ENCODE measurements around the gene ZMYND8.
A peak's percentile ranks its signal among the peaks of the same experiment; 100 is the strongest.
"Not testable (repeated sequence)": the region's sequence is repeated elsewhere in the genome, so short reads cannot be mapped to it uniquely, and the experiment has no call there.

Gene ZMYND8

DNA sequence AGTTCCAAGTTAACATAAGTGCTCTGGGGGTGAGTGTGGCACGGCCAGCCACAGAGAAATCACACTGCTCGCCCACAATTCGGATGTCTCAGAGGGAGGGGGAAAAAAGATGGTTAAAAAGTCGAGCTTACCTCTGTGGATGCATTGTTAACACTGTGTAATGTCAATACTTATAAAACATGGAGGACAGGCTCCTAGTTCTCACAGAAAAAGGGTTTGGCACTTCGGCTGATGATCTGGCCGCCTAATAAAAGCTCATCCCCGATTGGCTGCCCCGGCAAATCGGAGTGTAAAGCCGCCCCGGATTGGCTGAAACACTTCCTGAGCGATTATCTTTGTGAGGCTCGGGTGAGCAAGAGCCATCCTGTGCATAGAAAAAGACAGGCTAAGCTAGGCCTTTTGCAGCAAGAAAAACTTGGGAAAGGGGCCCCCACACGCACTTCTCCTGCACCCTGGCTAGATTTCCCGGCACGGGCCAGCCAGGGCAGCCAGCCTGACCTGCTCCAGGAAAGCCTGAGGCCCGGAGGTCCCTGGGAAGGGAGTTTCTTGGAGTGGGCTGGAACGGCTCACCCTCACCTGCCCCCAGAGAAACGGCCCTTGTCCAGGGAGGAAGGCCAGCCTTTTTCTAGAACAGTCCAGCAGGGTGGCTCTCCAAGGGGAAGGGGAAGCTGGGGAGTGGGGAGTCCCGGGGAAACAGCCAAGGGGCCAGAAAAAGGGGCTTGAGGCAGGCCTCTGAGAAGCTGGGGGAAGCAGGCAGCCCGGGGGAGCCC, at the start of gene ZMYND8:
Gene ZMYND8, minus strand, starts transcription at position 174 of the 770 bp plus-strand sequence. Its CDS starts 29 bp downstream, at position 145.
- Mint-ChIP-seq H3K36me3 (no peaks in the 10 kb centered on the region), H3K4me3 (peak within 1 kb of the TSS; percentile 85), H3K27ac (no peak within 1 kb of the TSS), H3K4me1 (peaks cover 76% of the 10 kb centered on the region), H3K27me3 (no peaks in the 10 kb centered on the region), H3K9me3 (no peaks in the 10 kb centered on the region)
- ATAC-seq (ENCODE audit: low read depth) (peak; percentile 81), DNase-seq (ENCODE audit: low spot score in 2 of 2) (peak; percentile 100)

GRCh38 chr20:47405775-47406325, 49.4 kb upstream of the ZMYND8 start:
- no peaks in the 10 kb centered on the region for H3K9me3 Mint-ChIP-seq
- ATAC-seq (ENCODE audit: low read depth) = no peak
- H3K4me3 Mint-ChIP-seq = no peak overlapping the region
- H3K27ac Mint-ChIP-seq = no peak overlapping the region
- H3K4me1 Mint-ChIP-seq = peaks cover 21% of the 10 kb centered on the region
- DNase-seq (ENCODE audit: low spot score in 2 of 2) = no peak
- no peaks in the 10 kb centered on the region for H3K27me3 Mint-ChIP-seq
- H3K36me3 Mint-ChIP-seq = peaks cover 8% of the 10 kb centered on the region

GRCh38 chr20:47400685-47401084, 44.2 kb upstream of the ZMYND8 start:
- peak overlapping the region; percentile 47 for H3K27ac Mint-ChIP-seq
- H3K9me3 Mint-ChIP-seq = no peaks in the 10 kb centered on the region
- peaks cover 4% of the 10 kb centered on the region for H3K36me3 Mint-ChIP-seq
- no peaks in the 10 kb centered on the region for H3K27me3 Mint-ChIP-seq
- ATAC-seq (ENCODE audit: low read depth) (peak; percentile 32), DNase-seq (ENCODE audit: low spot score in 2 of 2) (no peak)
- peaks cover 10% of the 10 kb centered on the region for H3K4me1 Mint-ChIP-seq
- no peak overlapping the region for H3K4me3 Mint-ChIP-seq

DNA sequence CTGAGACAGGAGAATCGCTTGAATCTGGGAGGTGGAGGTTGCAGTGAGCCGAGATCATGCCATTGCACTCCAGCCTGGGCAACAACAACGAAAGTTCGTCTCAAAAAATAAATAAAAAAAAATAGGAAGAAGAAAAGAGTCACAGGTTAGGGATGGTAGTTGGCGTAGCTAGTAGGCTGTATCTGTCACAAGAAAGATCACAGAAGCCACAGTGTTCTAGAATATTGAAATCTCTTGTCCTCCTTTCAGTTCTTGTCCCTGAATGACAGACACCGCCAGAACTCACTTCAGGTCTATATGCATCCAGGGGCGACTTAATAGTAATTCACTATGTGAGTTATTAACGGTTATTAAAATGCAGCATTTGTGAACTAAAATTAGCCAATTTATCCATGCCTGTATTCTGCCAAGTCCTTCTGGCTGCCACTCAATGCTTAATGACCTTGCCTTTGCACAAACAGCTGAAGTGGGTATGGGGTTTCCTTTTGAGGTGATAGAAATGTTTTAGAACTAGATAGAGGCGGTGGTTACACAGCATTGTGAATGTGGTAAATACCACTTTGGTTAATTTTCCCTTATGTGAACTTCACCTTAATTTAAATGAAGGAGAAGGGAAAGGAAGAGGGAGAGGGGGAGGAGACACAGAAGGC, 41.3 kb upstream of the ZMYND8 start:
- H3K36me3 Mint-ChIP-seq = peaks cover 3% of the 10 kb centered on the region
- peaks cover 7% of the 10 kb centered on the region for H3K4me1 Mint-ChIP-seq
- peaks cover under 1% of the 10 kb centered on the region for H3K9me3 Mint-ChIP-seq
- H3K27ac Mint-ChIP-seq = peak overlapping the region; percentile 45
- ATAC-seq (ENCODE audit: low read depth) (no peak), DNase-seq (ENCODE audit: low spot score in 2 of 2) (no peak)
- H3K27me3 Mint-ChIP-seq = no peaks in the 10 kb centered on the region
- H3K4me3 Mint-ChIP-seq = no peak overlapping the region

DNA sequence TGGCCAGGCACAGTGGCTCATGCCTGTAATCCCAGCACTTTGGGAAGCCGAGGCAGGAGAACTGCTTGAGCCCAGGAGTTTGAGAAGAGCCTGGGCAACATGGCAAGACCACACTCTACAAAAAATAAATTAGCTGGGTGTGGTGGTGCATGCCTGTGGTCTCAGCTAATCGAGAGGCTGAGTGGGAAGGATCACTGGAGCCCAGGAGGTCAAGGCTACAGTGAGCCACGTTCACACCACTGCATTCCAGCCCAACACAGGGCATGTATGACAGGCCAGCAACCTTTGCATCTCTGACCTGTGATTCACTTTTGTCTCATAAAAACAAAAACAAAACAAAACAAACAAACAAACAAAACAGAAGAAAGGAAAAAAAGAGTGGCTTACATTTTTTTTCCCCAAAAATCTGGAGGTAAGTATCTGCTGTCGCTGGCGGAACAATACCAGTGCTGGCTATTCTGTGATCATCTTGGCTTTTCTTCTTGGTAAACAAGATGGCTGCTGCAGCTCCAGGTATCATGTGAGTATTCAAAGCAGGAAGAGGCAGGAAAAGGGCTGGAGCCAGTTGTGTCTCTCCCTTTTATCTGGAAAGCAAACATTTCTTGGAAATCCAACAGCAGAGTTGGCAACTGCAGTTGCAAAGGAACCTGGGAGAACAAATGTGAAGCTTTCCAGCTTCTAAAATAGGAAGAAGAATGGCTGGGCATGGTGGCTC, 40.4 kb upstream of the ZMYND8 start:
- ATAC-seq (ENCODE audit: low read depth) = no peak
- DNase-seq (ENCODE audit: low spot score in 2 of 2) = no peak
- Mint-ChIP-seq H3K4me1 (peaks cover 16% of the 10 kb centered on the region), H3K4me3 (no peak overlapping the region), H3K27me3 (no peaks in the 10 kb centered on the region), H3K27ac (no peak overlapping the region), H3K9me3 (peaks cover 5% of the 10 kb centered on the region), H3K36me3 (peaks cover 6% of the 10 kb centered on the region)

GRCh38 chr20:47393796-47394514, 37.5 kb upstream of the ZMYND8 start:
- Mint-ChIP-seq H3K4me1 (peaks cover 28% of the 10 kb centered on the region), H3K36me3 (peaks cover 13% of the 10 kb centered on the region), H3K27ac (peak overlapping the region; percentile 90)
- not testable (repeated sequence) for ATAC-seq (ENCODE audit: low read depth); DNase-seq (ENCODE audit: low spot score in 2 of 2); H3K9me3 Mint-ChIP-seq; H3K27me3 Mint-ChIP-seq; H3K4me3 Mint-ChIP-seq

DNA sequence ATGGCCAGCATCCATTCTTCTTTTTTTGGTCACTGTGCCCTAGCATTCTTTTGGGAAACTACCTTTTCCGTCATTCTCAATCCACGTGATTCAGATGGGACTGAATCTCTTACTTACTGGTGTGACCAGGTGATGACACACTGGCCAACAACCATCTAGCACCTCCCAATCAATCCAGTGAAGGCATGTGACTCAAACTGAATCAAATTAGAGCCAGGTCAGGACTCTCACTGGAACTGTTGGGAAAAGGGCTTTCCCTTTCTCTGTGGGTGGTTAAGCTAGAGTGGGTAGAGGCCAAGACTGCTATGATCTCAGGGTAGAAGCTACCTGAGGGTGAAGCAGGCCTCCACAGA, 36.2 kb upstream of the ZMYND8 start:
- ATAC-seq (ENCODE audit: low read depth) (peak; percentile 37), DNase-seq (ENCODE audit: low spot score in 2 of 2) (no peak)
- Mint-ChIP-seq H3K4me1 (peaks cover 27% of the 10 kb centered on the region), H3K27me3 (no peaks in the 10 kb centered on the region), H3K36me3 (peaks cover 14% of the 10 kb centered on the region), H3K27ac (peak overlapping the region; percentile 90), H3K4me3 (no peak overlapping the region), H3K9me3 (peaks cover 10% of the 10 kb centered on the region)

DNA sequence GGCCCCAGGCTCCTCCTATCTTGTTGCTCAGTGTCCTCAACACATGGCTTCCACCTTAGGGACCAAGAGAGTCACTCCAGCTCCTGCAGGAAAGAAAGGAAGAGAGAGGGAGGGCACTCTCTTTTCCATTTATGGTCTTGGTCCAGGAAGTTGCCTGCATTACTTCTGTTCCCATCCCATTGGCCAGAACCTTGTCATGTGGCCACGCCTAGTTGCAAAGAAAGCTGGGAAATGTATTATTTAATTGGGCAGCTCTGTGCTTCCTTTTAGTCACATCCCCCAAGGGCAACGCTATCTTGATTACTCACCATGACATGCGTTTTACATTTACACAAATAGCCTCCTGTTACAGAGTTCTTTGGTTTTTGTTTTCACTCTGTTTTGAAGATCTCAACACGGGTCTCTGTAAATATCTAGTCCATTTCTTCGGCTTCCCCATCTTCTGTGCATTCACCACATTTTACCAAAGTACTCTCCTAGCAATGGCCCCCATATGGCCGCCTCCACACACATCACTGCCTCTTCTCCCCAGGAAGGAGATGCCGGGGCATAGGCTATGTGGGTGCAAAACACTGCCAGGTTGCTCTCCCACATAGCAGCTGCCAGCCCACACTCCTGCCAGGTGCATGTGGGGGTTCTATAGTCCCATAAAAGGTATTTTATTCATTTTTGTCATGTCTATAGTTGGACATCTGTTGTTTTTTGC, 35.7 kb upstream of the ZMYND8 start:
- Mint-ChIP-seq H3K27ac (peak overlapping the region; percentile 90), H3K9me3 (peaks cover 10% of the 10 kb centered on the region)

DNA sequence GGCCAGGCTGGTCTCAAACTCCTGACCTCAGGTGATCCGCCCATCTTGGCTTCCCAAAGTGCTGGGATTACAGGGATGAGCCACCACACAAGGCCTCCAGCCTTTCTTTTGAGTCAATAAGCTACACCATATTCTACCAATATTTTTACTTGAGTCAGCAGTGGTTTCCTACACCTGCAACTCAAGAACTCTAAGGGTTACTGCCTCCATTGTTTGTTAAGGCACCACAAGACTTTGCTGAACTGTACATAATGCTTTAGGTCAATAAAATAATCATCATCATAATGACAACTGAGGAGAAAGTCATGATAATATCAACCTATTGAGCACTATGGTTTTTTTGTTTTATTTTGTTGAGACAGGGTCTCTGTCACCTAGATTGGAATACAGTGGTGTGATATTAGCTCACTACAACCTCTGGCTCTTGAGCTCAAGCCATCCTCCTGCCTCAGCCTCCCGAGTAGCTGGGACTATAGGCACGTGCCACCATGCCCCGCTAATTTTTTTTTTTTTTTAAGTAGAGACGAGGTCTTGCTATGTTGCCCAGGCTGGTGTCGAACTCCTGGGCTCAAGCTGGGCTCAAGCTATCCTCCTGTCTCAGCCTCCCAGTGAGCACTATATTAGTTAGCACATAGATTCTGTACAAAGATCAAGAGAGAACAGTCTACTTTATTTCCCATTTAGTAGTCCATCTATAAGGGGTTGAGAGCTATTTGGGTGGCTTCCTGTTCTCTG, 34.9 kb upstream of the ZMYND8 start:
- ATAC-seq (ENCODE audit: low read depth) (no peak), DNase-seq (ENCODE audit: low spot score in 2 of 2) (no peak)
- peaks cover 27% of the 10 kb centered on the region for H3K4me1 Mint-ChIP-seq
- no peaks in the 10 kb centered on the region for H3K27me3 Mint-ChIP-seq
- H3K9me3 Mint-ChIP-seq = peaks cover 10% of the 10 kb centered on the region
- peaks cover 14% of the 10 kb centered on the region for H3K36me3 Mint-ChIP-seq
- H3K27ac Mint-ChIP-seq = peak overlapping the region; percentile 90
- H3K4me3 Mint-ChIP-seq = peak overlapping the region; percentile 22

More for the DNA sequence above, 35.7 kb upstream of the ZMYND8 start:
- Mint-ChIP-seq H3K27me3 (no peaks in the 10 kb centered on the region), H3K4me3 (peak overlapping the region; percentile 22), H3K36me3 (peaks cover 14% of the 10 kb centered on the region), H3K4me1 (peaks cover 27% of the 10 kb centered on the region)
- DNase-seq (ENCODE audit: low spot score in 2 of 2) = no peak
- peak; percentile 52 for ATAC-seq (ENCODE audit: low read depth)

GRCh38 chr20:47389867-47390347, 33.4 kb upstream of the ZMYND8 start:
- peaks cover 29% of the 10 kb centered on the region for H3K4me1 Mint-ChIP-seq
- peak overlapping the region; percentile 82 for H3K27ac Mint-ChIP-seq
- H3K9me3 Mint-ChIP-seq = peaks cover 11% of the 10 kb centered on the region
- peak overlapping the region; percentile 56 for H3K4me3 Mint-ChIP-seq
- H3K36me3 Mint-ChIP-seq = peaks cover 15% of the 10 kb centered on the region
- no peaks in the 10 kb centered on the region for H3K27me3 Mint-ChIP-seq
- DNase-seq (ENCODE audit: low spot score in 2 of 2) (no peak), ATAC-seq (ENCODE audit: low read depth) (peak; percentile 80)

GRCh38 chr20:47385968-47386367, 29.5 kb upstream of the ZMYND8 start:
- not testable (repeated sequence) for H3K4me3 Mint-ChIP-seq; H3K27me3 Mint-ChIP-seq; DNase-seq (ENCODE audit: low spot score in 2 of 2); H3K27ac Mint-ChIP-seq; H3K9me3 Mint-ChIP-seq; ATAC-seq (ENCODE audit: low read depth)
- H3K36me3 Mint-ChIP-seq = peaks cover 12% of the 10 kb centered on the region
- peaks cover 21% of the 10 kb centered on the region for H3K4me1 Mint-ChIP-seq

GRCh38 chr20:47382746-47383415, 26.4 kb upstream of the ZMYND8 start:
- Mint-ChIP-seq H3K9me3 (peaks cover 2% of the 10 kb centered on the region), H3K27me3 (no peaks in the 10 kb centered on the region), H3K4me3 (no peak overlapping the region), H3K36me3 (peaks cover 8% of the 10 kb centered on the region), H3K4me1 (peaks cover 8% of the 10 kb centered on the region), H3K27ac (no peak overlapping the region)
- no peak for ATAC-seq (ENCODE audit: low read depth)
- no peak for DNase-seq (ENCODE audit: low spot score in 2 of 2)
